ENCODE data around the gene CADPS. TPM values are rescaled to one million over a fixed set of nuclear protein-coding genes. Genes with fewer than 3 reads are reported as not detected.

The CADPS gene
- total RNA-seq, 1 experiment from 2014 or later = not detected

- ChIA-PET CTCF (no interaction called here), POLR2A (ENCODE audit: low non-redundant PET) (interaction anchor here (0.6 kb wide), 1 partner anchor 337 kb away, joined by 3 read pairs; the partner anchor contains the start of gene FEZF2)
- no TSS peak for BruUV-seq (replicated peaks)
Measured at GRCh38 chr3:62710751-62711150, 164.5 kb downstream of the CADPS start.

GRCh38 chr3:62708638-62709373 is 166.4 kb downstream of the CADPS start:
- DNase-seq (ENCODE audit: low spot score) = no peak
- Histone ChIP-seq H3K27me3 (replicated peaks; ENCODE audit: insufficient read depth, low read depth, low read length, poor library complexity) (no peaks in the 10 kb centered on the region), H3K27ac (ENCODE audit: low read depth, low read length, poor library complexity, severe bottlenecking) (no peak overlapping the region), H3K4me3 (ENCODE audit: low read depth, low read length, poor library complexity, severe bottlenecking) (no peak overlapping the region), H3K36me3 (ENCODE audit: insufficient read depth, low read length, poor library complexity, severe bottlenecking) (no peaks in the 10 kb centered on the region), H3K9me3 (ENCODE audit: low read depth, low read length, poor library complexity, severe bottlenecking) (no peaks in the 10 kb centered on the region), H3K4me1 (ENCODE audit: insufficient read depth, low read length, poor library complexity, severe bottlenecking) (no peaks in the 10 kb centered on the region)
- intact Hi-C loops (cut with micrococcal nuclease; ENCODE audit: unreplicated experiment) = no loop called here
- ChIA-PET CTCF (no interaction called here), POLR2A (ENCODE audit: low non-redundant PET) (no interaction called here)
- TF ChIP-seq EZH2 (IDR thresholded peaks at IDR 0.05; ENCODE audit: borderline replicate concordance, low read depth, low read length, poor library complexity, severe bottlenecking) (no peak), CTCF (conservative IDR thresholded peaks at IDR 0.05; ENCODE audit: low read depth, low read length) (no peak)
- no TSS peak for BruUV-seq (replicated peaks)

More at GRCh38 chr3:62710751-62711150, 164.5 kb downstream of the CADPS start:
- intact Hi-C loops (cut with micrococcal nuclease; ENCODE audit: unreplicated experiment) = no loop called here
- H3K9me3 ChIP-seq (ENCODE audit: low read depth, low read length, poor library complexity, severe bottlenecking) = no peaks in the 10 kb centered on the region
- H3K27me3 ChIP-seq (replicated peaks; ENCODE audit: insufficient read depth, low read depth, low read length, poor library complexity) = no peaks in the 10 kb centered on the region
- H3K4me1 ChIP-seq (ENCODE audit: insufficient read depth, low read length, poor library complexity, severe bottlenecking) = no peaks in the 10 kb centered on the region
- TF ChIP-seq CTCF (conservative IDR thresholded peaks at IDR 0.05; ENCODE audit: low read depth, low read length) (no peak), EZH2 (IDR thresholded peaks at IDR 0.05; ENCODE audit: borderline replicate concordance, low read depth, low read length, poor library complexity, severe bottlenecking) (no peak)
- H3K4me3 ChIP-seq (ENCODE audit: low read depth, low read length, poor library complexity, severe bottlenecking) = no peak overlapping the region
- no peaks in the 10 kb centered on the region for H3K36me3 ChIP-seq (ENCODE audit: insufficient read depth, low read length, poor library complexity, severe bottlenecking)
- H3K27ac ChIP-seq (ENCODE audit: low read depth, low read length, poor library complexity, severe bottlenecking) = no peak overlapping the region
- no peak for DNase-seq (ENCODE audit: low spot score)

GRCh38 chr3:62705721-62706120 is 169.5 kb downstream of the CADPS start:
- intact Hi-C loops (cut with micrococcal nuclease; ENCODE audit: unreplicated experiment) = no loop called here
- ChIA-PET POLR2A (ENCODE audit: low non-redundant PET) (no interaction called here), CTCF (no interaction called here)
- no TSS peak for BruUV-seq (replicated peaks)
- DNase-seq (ENCODE audit: low spot score) = no peak
- H3K27me3 ChIP-seq (replicated peaks; ENCODE audit: insufficient read depth, low read depth, low read length, poor library complexity) = no peaks in the 10 kb centered on the region
- H3K4me1 ChIP-seq (ENCODE audit: insufficient read depth, low read length, poor library complexity, severe bottlenecking) = no peaks in the 10 kb centered on the region
- H3K4me3 ChIP-seq (ENCODE audit: low read depth, low read length, poor library complexity, severe bottlenecking) = no peak overlapping the region
- no peaks in the 10 kb centered on the region for H3K36me3 ChIP-seq (ENCODE audit: insufficient read depth, low read length, poor library complexity, severe bottlenecking)
- H3K9me3 ChIP-seq (ENCODE audit: low read depth, low read length, poor library complexity, severe bottlenecking) = no peaks in the 10 kb centered on the region
- no peak for TF ChIP-seq EZH2 (IDR thresholded peaks at IDR 0.05; ENCODE audit: borderline replicate concordance, low read depth, low read length, poor library complexity, severe bottlenecking)
- TF ChIP-seq CTCF (conservative IDR thresholded peaks at IDR 0.05; ENCODE audit: low read depth, low read length) = no peak
- H3K27ac ChIP-seq (ENCODE audit: low read depth, low read length, poor library complexity, severe bottlenecking) = no peak overlapping the region

Data from A673 (cell line).